ENCODE results near the gene CCDC13.

CCDC13 gene

GRCh38 chr3:42799376-42799775, 26.3 kb upstream of the CCDC13 start:
- DNase-seq: no peak

GRCh38 chr3:42796332-42796885, 23.4 kb upstream of the CCDC13 start:
- DNase-seq: no peak

- no peak for DNase-seq
Measured at GRCh38 chr3:42795621-42796181, 22.6 kb upstream of the CCDC13 start.

GRCh38 chr3:42790714-42791229, 17.7 kb upstream of the CCDC13 start:
- DNase-seq: no peak

GRCh38 chr3:42786631-42787030, 13.6 kb upstream of the CCDC13 start:
- DNase-seq: no peak

- DNase-seq: no peak
Measured at GRCh38 chr3:42786212-42786611, 13.2 kb upstream of the CCDC13 start.

GRCh38 chr3:42780892-42781700, 8.0 kb upstream of the CCDC13 start:
- peak in 2 of 56 donors; percentile 31 to 59 for DNase-seq

GRCh38 chr3:42780398-42780797, 7.3 kb upstream of the CCDC13 start:
- DNase-seq: no peak

- DNase-seq: no peak
Measured at GRCh38 chr3:42778644-42779043, 5.6 kb upstream of the CCDC13 start.

- DNase-seq: no peak
Measured at GRCh38 chr3:42773409-42773751, 327 bp upstream of the CCDC13 start.

- no peak for DNase-seq
Measured at GRCh38 chr3:42771271-42771670, 1.8 kb downstream of the CCDC13 start.

- DNase-seq: no peak
Measured at GRCh38 chr3:42769477-42770131, 3.4 kb downstream of the CCDC13 start.

- no peak for DNase-seq
Measured at GRCh38 chr3:42764561-42765295, 8.3 kb downstream of the CCDC13 start.

- no peak for DNase-seq
Measured at GRCh38 chr3:42764115-42764514, 8.9 kb downstream of the CCDC13 start.

GRCh38 chr3:42763021-42763420, 10.0 kb downstream of the CCDC13 start:
- peak in 3 of 56 donors; percentile 24 to 45 (median 44) for DNase-seq

GRCh38 chr3:42762046-42762724, 10.9 kb downstream of the CCDC13 start:
- DNase-seq: no peak

- no peak for DNase-seq
Measured at GRCh38 chr3:42758126-42758525, 14.9 kb downstream of the CCDC13 start.

GRCh38 chr3:42756681-42757213, 16.3 kb downstream of the CCDC13 start:
- DNase-seq: no peak

GRCh38 chr3:42755681-42756578, 17.1 kb downstream of the CCDC13 start:
- DNase-seq: peak in 16 of 56 donors; percentile 25 to 61 (median 35)
